Measurements from ENCODE around the gene SMOC2. TPM values are rescaled to one million over a fixed set of nuclear protein-coding genes. Genes with fewer than 3 reads are reported as not detected.

Gene SMOC2
- total and polyA plus RNA-seq, 2 of the 4 experiments (the other 2 are of a cell fraction), result not detected

GRCh38 chr6:168413018-168413720 is 27.8 kb upstream of the SMOC2 start:
- Histone ChIP-seq H2BK5ac (ENCODE audit: low read depth, low read length, poor library complexity, severe bottlenecking) (no peak overlapping the region), H2AFZ (replicated peaks; ENCODE audit: low read length, poor library complexity) (no peak overlapping the region), H3K9me1 (ENCODE audit: insufficient read depth, low read length) (no peaks in the 10 kb centered on the region), H2BK15ac (ENCODE audit: low read depth, low read length) (no peak overlapping the region), H2BK20ac (ENCODE audit: low read depth, low read length) (no peak overlapping the region), H3K4me2 (ENCODE audit: low read depth, low read length) (no peak overlapping the region), H3K79me1 (ENCODE audit: low read depth in 1 of 2, low read length in 2 of 2) (no peaks in the 10 kb centered on the region), H2AK9ac (replicated peaks; ENCODE audit: low read depth, low read length, poor library complexity) (no peak overlapping the region), H3K27me3 (ENCODE audit: control insufficient read depth, insufficient read depth, low read length) (no peaks in the 10 kb centered on the region), H3K23ac (ENCODE audit: low read depth, low read length) (no peak overlapping the region), H2AK5ac (ENCODE audit: low read depth, low read length) (no peak overlapping the region), H3K36me3 (ENCODE audit: control insufficient read depth, insufficient read depth, low read length) (no peaks in the 10 kb centered on the region), H4K20me1 (ENCODE audit: insufficient read depth, low read length) (no peaks in the 10 kb centered on the region), H3K4me3 (ENCODE audit: insufficient read depth, low read depth, low read length) (no peak overlapping the region), H3K27ac (ENCODE audit: insufficient read depth, low read length) (no peak overlapping the region), H3K9me3 (ENCODE audit: control insufficient read depth, insufficient read depth, low read length) (peaks cover 58% of the 10 kb centered on the region), H3K56ac (ENCODE audit: extremely low read depth, insufficient read depth, low read length) (no peak overlapping the region), H4K8ac (ENCODE audit: low read depth in 2 of 2, low read length in 2 of 2) (no peak overlapping the region), H3K9ac (ENCODE audit: low read depth, low read length) (no peak overlapping the region), H4K91ac (ENCODE audit: insufficient read depth, low read depth, low read length) (no peak overlapping the region), H3K18ac (ENCODE audit: low read depth, low read length) (no peak overlapping the region), H3K14ac (replicated peaks; ENCODE audit: low read depth, low read length) (no peak overlapping the region), H2BK120ac (ENCODE audit: low read depth, low read length) (no peak overlapping the region), H4K5ac (ENCODE audit: low read depth, low read length) (no peak overlapping the region), H3K4ac (ENCODE audit: low read depth, low read length) (no peak overlapping the region), H3K4me1 (ENCODE audit: control insufficient read depth, insufficient read depth, low read length) (no peaks in the 10 kb centered on the region)
- ATAC-seq (ENCODE audit: low read depth), result no peak
- intact Hi-C loops (cut with micrococcal nuclease) (no loop called here), in situ Hi-C loops (cut with MboI; ENCODE audit: low sequenced_read_pairs) (no loop called here), dilution Hi-C loops (cut with HindIII; ENCODE audit: low sequenced_read_pairs, unreplicated experiment) (no loop called here)
- no peak for DNase-seq
- TF ChIP-seq USF2 (IDR thresholded peaks at IDR 0.05; ENCODE audit: low read depth, low read length), result no peak
- TF ChIP-seq ELK1 (IDR thresholded peaks at IDR 0.05; ENCODE audit: borderline replicate concordance, low read depth, low read length), result no peak
- TF ChIP-seq SMC3 (IDR thresholded peaks at IDR 0.05; ENCODE audit: low read depth, low read length), result no peak
- no peak for TF ChIP-seq FOS (IDR thresholded peaks at IDR 0.05; ENCODE audit: low read depth, low read length)
- TF ChIP-seq RAD21 (IDR thresholded peaks at IDR 0.05; ENCODE audit: low read length), result no peak
- TF ChIP-seq RCOR1 (IDR thresholded peaks at IDR 0.05; ENCODE audit: insufficient replicate concordance, low read length), result no peak
- no peak for TF ChIP-seq CHD1 (IDR thresholded peaks at IDR 0.05; ENCODE audit: low read depth, low read length)
- TF ChIP-seq CTCF (conservative IDR thresholded peaks at IDR 0.05; ENCODE audit: low read depth, low read length), result no peak
- no peak for TF ChIP-seq MAZ (IDR thresholded peaks at IDR 0.05; ENCODE audit: borderline replicate concordance, low read depth, low read length)
- TF ChIP-seq NFE2L2 (IDR thresholded peaks at IDR 0.05; ENCODE audit: low read depth, low read length), result no peak
- no peak for TF ChIP-seq CEBPB (IDR thresholded peaks at IDR 0.05; ENCODE audit: low read depth, low read length)
- no peak for TF ChIP-seq POLR2A (IDR thresholded peaks at IDR 0.05; ENCODE audit: low read depth, low read length)
- TF ChIP-seq BHLHE40 (IDR thresholded peaks at IDR 0.05; ENCODE audit: low read depth, low read length), result no peak
- TF ChIP-seq RFX5 (IDR thresholded peaks at IDR 0.05; ENCODE audit: low read depth, low read length), result no peak
- TF ChIP-seq MAFK (IDR thresholded peaks at IDR 0.05; ENCODE audit: low read depth, low read length), result no peak
- TF ChIP-seq MXI1 (IDR thresholded peaks at IDR 0.05; ENCODE audit: borderline replicate concordance, low read depth, low read length), result no peak
- no TSS peak for BruUV-seq (replicated peaks)
- ChIA-PET POLR2A (ENCODE audit: unreplicated experiment) (no interaction called here), CTCF (no interaction called here)
- WGBS, 2 experiments (ENCODE audit: extremely low coverage in 2 of 2, insufficient read length in 1 of 2), result 92% methylated on average over 15 of the region's 59 CpGs; no CpG with 5 or more reads in 1 of the 2 experiments

Measured in IMR-90 (cell line).